HepG2 (cell line): ENCODE results near the gene RBM28. TPM values are rescaled to one million over a fixed set of nuclear protein-coding genes. Genes with fewer than 3 reads are reported as not detected.
A peak's percentile ranks its signal among the peaks of the same experiment; 100 is the strongest.

Experiments
- ATAC-seq: fragments of 200-7000 bp; cut with Tn5 transposase; 3 replicates; pipeline ENCODE4 v1.9.1; 2020; ENCODE audit warnings: mild to moderate bottlenecking, moderate library complexity
- BruUV-seq: library from RNA; stranded (reverse); fragments of 400-500 nt; replicated peaks from 2 replicates; lab custom pipeline; 2021; lab: Mats Ljungman, UMichigan
- CTCF ChIA-PET: fragments of 300-600 bp; formaldehyde crosslinking; extraction: SDS; loops from one replicate; lab custom pipeline; 2021; ENCODE audit warnings: low total read pairs, inconsistent platforms, low intra/inter-chr PET ratio; lab: Yijun Ruan, JAX
- POLR2A ChIA-PET: fragments of 350-600 bp; sonication (Branson Sonifier 250); formaldehyde crosslinking; loops from one replicate; lab custom pipeline; 2020; ENCODE audit warnings: antibody characterized with exemption, inconsistent platforms; lab: Yijun Ruan, JAX
- DNase-seq: peaks from one replicate; pipeline ENCODE4 v3.0.0-alpha.2; 2015; ENCODE audit warnings: low spot score
- FAIRE-seq: peaks from 3 replicates; lab custom pipeline; 2011; peaks lifted over from hg19 to GRCh38; lab: Jason Lieb, UNC
- H2AFZ ChIP-seq: one replicate; pipeline ENCODE4 v1.6.1; 2011; ENCODE audit warnings: low read length, inconsistent platforms
- H3K27ac ChIP-seq: fragments of 300-600 bp; 3 replicates; pipeline ENCODE4 v1.8.0; 2011; ENCODE audit warnings: mixed run types, mild to moderate bottlenecking, mixed read lengths, low read length, inconsistent platforms; ENCODE audit not compliant: insufficient read depth; ENCODE audit errors: extremely low read length
- H3K27me3 ChIP-seq, 2 experiments: fragments of 200-600 bp in 1 of 2; 2 replicates in 1 of 2; 3 replicates in 1 of 2; pipeline versions ENCODE4 v1.6.0 to v1.8.0; 2011; ENCODE audit warnings: low read length in 2 of 2, mild to moderate bottlenecking in 2 of 2, moderate library complexity in 2 of 2, inconsistent platforms in 1 of 2; ENCODE audit not compliant: insufficient read depth in 2 of 2, control insufficient read depth in 1 of 2
- H3K36me3 ChIP-seq, 2 experiments: fragments of 200-600 bp in 1 of 2; replicated peaks in 1 of 2; 2 replicates in 1 of 2; 3 replicates in 1 of 2; pipeline versions ENCODE4 v1.5.1 to v1.8.0; 2011; ENCODE audit warnings: low read length in 2 of 2, inconsistent platforms in 1 of 2; ENCODE audit not compliant: insufficient read depth in 2 of 2, control insufficient read depth in 1 of 2
- H3K4me1 ChIP-seq: 2 replicates; pipeline ENCODE4 v1.5.1; 2012; ENCODE audit warnings: low read length, inconsistent platforms; ENCODE audit not compliant: insufficient read depth
- H3K4me2 ChIP-seq: 2 replicates; pipeline ENCODE4 v1.6.0; 2011; ENCODE audit warnings: low read depth, low read length, inconsistent platforms
- H3K4me3 ChIP-seq, 3 experiments: fragments of 200-600 bp in 1 of 3; sonication (generic), shearing (Covaris generic) in 1 of 3; replicated peaks in 1 of 3; 2 replicates each; pipeline ENCODE4 v1.5.1; 2011 to 2016; ENCODE audit warnings: low read length in 3 of 3, inconsistent platforms in 2 of 3, low read depth in 2 of 3, mild to moderate bottlenecking in 2 of 3, control low read depth in 1 of 3, mixed read lengths in 1 of 3; ENCODE audit not compliant: insufficient read depth in 1 of 3
- H3K79me2 ChIP-seq: one replicate; pipeline ENCODE4 v1.6.1; 2011; ENCODE audit warnings: low read length, inconsistent platforms; ENCODE audit not compliant: insufficient read depth
- H3K9ac ChIP-seq: 2 replicates; pipeline ENCODE4 v1.6.0; 2011; ENCODE audit warnings: mild to moderate bottlenecking, low read depth, low read length, inconsistent platforms; ENCODE audit not compliant: insufficient read depth
- H3K9me3 ChIP-seq: 2 replicates; pipeline ENCODE4 v1.5.1; 2012; ENCODE audit warnings: mild to moderate bottlenecking, low read length
- H4K20me1 ChIP-seq: 2 replicates; pipeline ENCODE4 v1.6.0; 2011; ENCODE audit warnings: inconsistent platforms, mild to moderate bottlenecking, low read length, moderate library complexity; ENCODE audit not compliant: insufficient read depth
- PHB2 ChIP-seq: fragments of 450-650 bp; IDR thresholded peaks from 2 replicates; pipeline ENCODE4 v1.6.1; 2018; ENCODE audit not compliant: partially characterized antibody
- SMAD1 ChIP-seq: sonication (generic); formaldehyde crosslinking; IDR thresholded peaks from 2 replicates; pipeline ENCODE4 v1.4.0; 2020; ENCODE audit warnings: missing genetic modification reagents, low read depth, mild to moderate bottlenecking, borderline replicate concordance
- SOX13 ChIP-seq, 3 experiments: fragments of 450-650 bp in 1 of 3; sonication (generic) in 1 of 3; formaldehyde crosslinking in 1 of 3; IDR thresholded peaks in 2 of 3; conservative IDR thresholded peaks in 1 of 3; 2 replicates each; pipeline versions ENCODE4 v1.5.0 to v1.6.1; 2016 to 2020; ENCODE audit warnings: antibody characterized with exemption in 1 of 3, mild to moderate bottlenecking in 1 of 3, missing compliant biosample characterization in 1 of 3, missing genetic modification reagents in 1 of 3, moderate library complexity in 1 of 3
- ZBTB33 ChIP-seq: sonication (generic); formaldehyde crosslinking; IDR thresholded peaks from 2 replicates; pipeline ENCODE4 v1.4.0; 2020; ENCODE audit warnings: missing genetic modification reagents
- ZHX2 ChIP-seq, 2 experiments: sonication (generic) in 1 of 2; formaldehyde crosslinking in 1 of 2; IDR thresholded peaks; 2 replicates each; pipeline versions ENCODE4 v1.6.1 to v1.9.0; 2014 to 2022; ENCODE audit warnings: antibody characterized with exemption in 1 of 2, borderline replicate concordance in 1 of 2, inconsistent platforms in 1 of 2, low read depth in 1 of 2, missing genetic modification reagents in 1 of 2
- ZSCAN21 ChIP-seq: sonication (generic); formaldehyde crosslinking; IDR thresholded peaks from 2 replicates; pipeline ENCODE4 v1.8.0; 2022; ENCODE audit warnings: mild to moderate bottlenecking, missing genetic modification reagents, moderate library complexity, borderline replicate concordance
- WGBS: methylation state at CpG from one replicate; pipeline ENCODE4 v1.1.6; 2017; ENCODE audit warnings: low lambda C conversion rate; 5-methylcytosine and 5-hydroxymethylcytosine counted together
- in situ Hi-C: cut with HindIII; loops from 2 replicates; pipeline ENCODE4 v1.10.0; 2017; ENCODE audit warnings: low pct_unique_long_range_greater_than_20kb; ENCODE audit not compliant: extremely low pct_ligation_motif_present
- intact Hi-C: fragments of 100-400 bp; cut with micrococcal nuclease; formaldehyde crosslinking; loops from one replicate; pipeline ENCODE4 v1.10.0; 2022; ENCODE audit not compliant: unreplicated experiment
- polyA plus RNA-seq, 8 experiments: library from polyadenylated mRNA; depleted of rRNA in 3 of 8; stranded (reverse) in 7 of 8; unstranded in 1 of 8; fragments of >200 nt; fragmentation: Illumina TruSeq in 4 of 8; extraction: Trizol in 4 of 8; gene quantifications; 2 replicates each; pipeline versions ENCODE4 v1.2.1 to v1.2.3, GENCODE V29; 2011 to 2016; ENCODE audit warnings: low read depth in 4 of 8, missing spikeins in 1 of 8, mixed read lengths in 1 of 8; ENCODE audit not compliant: insufficient read depth in 1 of 8
- total RNA-seq, 5 experiments: library from RNA; depleted of rRNA; stranded (reverse); fragments of >200 nt; fragmentation: Illumina TruSeq; extraction: Trizol; gene quantifications; 2 replicates each; pipeline ENCODE4 v1.2.3, GENCODE V29; 2016; ENCODE audit warnings: low read depth in 1 of 5

The RBM28 gene
- total and polyA plus RNA-seq, 2 of the 13 experiments (the other 11 are each of a cell fraction or from before 2014, with no cell fraction given) = 20.5 to 49.0 TPM

GRCh38 chr7:128271471-128271941 lies 72.2 kb downstream of the RBM28 start (continued):
- TF ChIP-seq SMAD1 = no peak

- H3K36me3 ChIP-seq = no peaks in the 10 kb centered on the region
- FAIRE-seq = no peak
- TF ChIP-seq ZBTB33 (CRISPR knock-in tag) (peak; percentile 59; the same call in 1 of the 2 replicates), SOX13 (IDR thresholded peaks at IDR 0.05) (no peak), SOX13 (CRISPR knock-in tag; conservative IDR thresholded peaks at IDR 0.05 in 1 of 2, IDR thresholded peaks at IDR 0.05 in 1 of 2) (no peak)
- DNase-seq = no peak
- no peaks in the 10 kb centered on the region; a peak in 1 of 5 replicates for H3K27me3 ChIP-seq
- no peak overlapping the region for H3K4me2 ChIP-seq
- H4K20me1 ChIP-seq = no peaks in the 10 kb centered on the region
- H3K27ac ChIP-seq = no peak overlapping the region
- CTCF ChIA-PET = no interaction called here
- in situ Hi-C loops = no loop called here
- no peak overlapping the region for H3K4me3 ChIP-seq
- H3K9me3 ChIP-seq = no peaks in the 10 kb centered on the region
- intact Hi-C loops = no loop called here
- no TSS peak for BruUV-seq
- no peak for ATAC-seq
- H2AFZ ChIP-seq = no peak overlapping the region
- no peak overlapping the region for H3K9ac ChIP-seq
- 67% methylated on average over 15 of the region's 31 CpGs for WGBS
- peaks cover 32% of the 10 kb centered on the region for H3K4me1 ChIP-seq
- POLR2A ChIA-PET = no interaction called here
- no peaks in the 10 kb centered on the region for H3K79me2 ChIP-seq
Observed at GRCh38 chr7:128270826-128271272, 72.9 kb downstream of the RBM28 start.

GRCh38 chr7:128268233-128268632 lies 75.5 kb downstream of the RBM28 start:
- WGBS = 25% methylated on average over 2 of the region's 2 CpGs
- POLR2A ChIA-PET = no interaction called here
- FAIRE-seq (no peak), DNase-seq (no peak), ATAC-seq (no peak)
- Histone ChIP-seq H2AFZ (no peak overlapping the region), H3K27me3 (no peaks in the 10 kb centered on the region; a peak in 1 of 5 replicates), H3K36me3 (no peaks in the 10 kb centered on the region), H3K4me3 (no peak overlapping the region), H3K27ac (no peak overlapping the region), H3K9ac (no peak overlapping the region), H3K79me2 (no peaks in the 10 kb centered on the region), H3K4me1 (peaks cover 21% of the 10 kb centered on the region), H3K4me2 (no peak overlapping the region), H4K20me1 (no peaks in the 10 kb centered on the region), H3K9me3 (no peaks in the 10 kb centered on the region)
- intact Hi-C loops (no loop called here), in situ Hi-C loops (no loop called here)
- no TSS peak for BruUV-seq
- CTCF ChIA-PET = no interaction called here
- no peak for TF ChIP-seq PHB2
- no peak for TF ChIP-seq ZHX2 (IDR thresholded peaks at IDR 0.05; ENCODE audit: low read depth)
- TF ChIP-seq ZHX2 (CRISPR knock-in tag; IDR thresholded peaks at IDR 0.05; ENCODE audit: borderline replicate concordance) = no peak
- no peak for TF ChIP-seq ZSCAN21 (CRISPR knock-in tag)
